Breast epithelium (tissue), 4 donors: ENCODE data around the gene IDS. TPM values are rescaled to one million over a fixed set of nuclear protein-coding genes. Genes with fewer than 3 reads are reported as not detected.
A peak's percentile ranks its signal among the peaks of the same experiment; 100 is the strongest.
"Not testable (repeated sequence)": the region's sequence is repeated elsewhere in the genome, so short reads cannot be mapped to it uniquely, and the experiment has no call there.

Experiments used
- DNase-seq, 2 donors: peaks; one replicate each; pipeline ENCODE4 v3.0.0-alpha.2; 2019; ENCODE audit warnings: low spot score in 2 of 2
- H3K27ac ChIP-seq, 2 donors: fragments of 200-600 bp; sonication (generic) in 1 of 2; one replicate each; pipeline ENCODE4 v1.5.1; 2016 to 2019; ENCODE audit warnings: mild to moderate bottlenecking in 1 of 2
- H3K27me3 ChIP-seq, 2 donors: fragments of 200-600 bp; sonication (generic) in 1 of 2; one replicate each; pipeline versions ENCODE4 v1.5.1 to v1.6.0; 2017 to 2019; ENCODE audit warnings: control low read depth in 1 of 2, mild to moderate bottlenecking in 1 of 2
- H3K36me3 ChIP-seq: fragments of 200-600 bp; one replicate; pipeline ENCODE4 v1.5.1; 2019
- H3K4me1 ChIP-seq, 2 donors: fragments of 200-600 bp; sonication (generic); one replicate each; pipeline ENCODE4 v1.5.1; 2016 to 2019; ENCODE audit warnings: control low read depth in 1 of 2
- H3K4me3 ChIP-seq, 3 donors: fragments of 200-600 bp; sonication (generic); 1 replicate in 2 of 3; 2 replicates in 1 of 3; pipeline ENCODE4 v1.5.1; 2016 to 2019; ENCODE audit warnings: mild to moderate bottlenecking in 3 of 3, moderate library complexity in 2 of 3
- H3K9me3 ChIP-seq, 2 donors: fragments of 200-600 bp; sonication (generic) in 1 of 2; one replicate each; pipeline ENCODE4 v1.5.1; 2016 to 2019; ENCODE audit warnings: control low read depth in 1 of 2
- POLR2A ChIP-seq: fragments of 450-650 bp; IDR thresholded peaks from one replicate; pipeline ENCODE4 v1.6.1; 2016; ENCODE audit warnings: antibody characterized with exemption, mild to moderate bottlenecking, moderate library complexity
- POLR2AphosphoS5 ChIP-seq, 3 donors: sonication (generic); formaldehyde crosslinking; IDR thresholded peaks; one replicate each; pipeline ENCODE4 v1.6.1; 2017; ENCODE audit warnings: antibody characterized with exemption in 3 of 3
- intact Hi-C: fragments of 100-400 bp; cut with DNase I; formaldehyde crosslinking; loops from one replicate; pipeline ENCODE4 v1.15.1; 2023; ENCODE audit warnings: low total_unique reads
- total RNA-seq, 3 donors: library from RNA; depleted of rRNA; stranded (reverse); fragments of >200 nt; gene quantifications; one replicate each; pipeline ENCODE4 v1.1.0, GENCODE V29; 2016
- TF ChIP-seq, protein P1 (sequence below), 3 donors: fragments of 450-650 bp; IDR thresholded peaks; one replicate each; pipeline ENCODE4 v1.5.1; 2016 to 2017; ENCODE audit warnings: antibody characterized with exemption in 3 of 3, mild to moderate bottlenecking in 3 of 3, moderate library complexity in 3 of 3

The IDS gene, protein sequence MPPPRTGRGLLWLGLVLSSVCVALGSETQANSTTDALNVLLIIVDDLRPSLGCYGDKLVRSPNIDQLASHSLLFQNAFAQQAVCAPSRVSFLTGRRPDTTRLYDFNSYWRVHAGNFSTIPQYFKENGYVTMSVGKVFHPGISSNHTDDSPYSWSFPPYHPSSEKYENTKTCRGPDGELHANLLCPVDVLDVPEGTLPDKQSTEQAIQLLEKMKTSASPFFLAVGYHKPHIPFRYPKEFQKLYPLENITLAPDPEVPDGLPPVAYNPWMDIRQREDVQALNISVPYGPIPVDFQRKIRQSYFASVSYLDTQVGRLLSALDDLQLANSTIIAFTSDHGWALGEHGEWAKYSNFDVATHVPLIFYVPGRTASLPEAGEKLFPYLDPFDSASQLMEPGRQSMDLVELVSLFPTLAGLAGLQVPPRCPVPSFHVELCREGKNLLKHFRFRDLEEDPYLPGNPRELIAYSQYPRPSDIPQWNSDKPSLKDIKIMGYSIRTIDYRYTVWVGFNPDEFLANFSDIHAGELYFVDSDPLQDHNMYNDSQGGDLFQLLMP
- 10 to 100 TPM; 61.0 to 72.0 (median 61.8) TPM for total RNA-seq

DNA sequence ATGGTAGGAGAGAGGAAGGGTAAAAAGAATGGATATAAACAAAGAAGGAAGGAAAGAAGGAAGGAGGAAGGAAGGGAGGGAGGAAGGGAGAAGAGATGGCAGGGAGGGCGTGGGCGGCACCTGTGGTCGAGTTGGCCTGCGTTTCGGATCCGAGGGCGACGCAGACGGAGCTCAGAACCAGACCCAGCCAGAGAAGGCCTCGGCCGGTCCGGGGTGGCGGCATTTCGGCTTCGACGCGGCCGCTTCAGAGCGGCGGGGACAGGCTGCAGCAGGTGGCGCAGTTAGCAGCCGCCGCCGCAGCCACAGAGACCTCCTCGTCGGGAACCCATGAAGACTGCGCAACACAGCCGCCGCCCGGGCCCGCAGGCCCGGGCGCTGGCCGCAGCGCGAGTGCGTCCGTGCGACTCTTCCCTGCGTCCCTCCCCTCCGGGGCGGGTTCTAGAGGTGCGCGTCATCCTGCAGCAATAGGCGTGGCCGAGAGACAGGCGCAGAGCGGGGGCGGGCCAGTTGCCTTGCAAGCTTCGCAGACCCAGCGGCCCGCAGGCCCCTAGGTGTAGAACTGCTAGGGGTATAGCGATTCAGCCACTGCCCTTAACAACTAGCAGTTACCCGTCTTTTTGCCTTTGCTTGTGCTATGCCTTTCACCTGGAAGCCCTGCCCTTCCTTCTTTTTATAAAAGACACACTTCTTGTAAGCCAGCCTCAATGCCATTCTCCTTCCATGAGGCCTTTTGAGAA, at the start of gene IDS:
TSS of gene IDS (minus strand) at position 392 of the 737 bp plus-strand sequence. CDS start at position 223, 169 bp downstream.
- peak; percentile 86 to 88 for DNase-seq
- peak within 1 kb of the TSS; percentile 66 to 77 (median 70) for H3K4me3 ChIP-seq
- intact Hi-C loops: no loop called here
- no peaks in the 10 kb centered on the region for H3K36me3 ChIP-seq
- H3K27me3 ChIP-seq: peaks cover 0 to 33% of the 10 kb centered on the region in 2 donors
- H3K9me3 ChIP-seq: no peaks in the 10 kb centered on the region
- TF ChIP-seq POLR2A (peak; percentile 86), POLR2AphosphoS5 (IDR thresholded peaks at IDR 0.05) (peak; percentile 45 to 59 (median 54))
- TF ChIP-seq, protein P1, sequence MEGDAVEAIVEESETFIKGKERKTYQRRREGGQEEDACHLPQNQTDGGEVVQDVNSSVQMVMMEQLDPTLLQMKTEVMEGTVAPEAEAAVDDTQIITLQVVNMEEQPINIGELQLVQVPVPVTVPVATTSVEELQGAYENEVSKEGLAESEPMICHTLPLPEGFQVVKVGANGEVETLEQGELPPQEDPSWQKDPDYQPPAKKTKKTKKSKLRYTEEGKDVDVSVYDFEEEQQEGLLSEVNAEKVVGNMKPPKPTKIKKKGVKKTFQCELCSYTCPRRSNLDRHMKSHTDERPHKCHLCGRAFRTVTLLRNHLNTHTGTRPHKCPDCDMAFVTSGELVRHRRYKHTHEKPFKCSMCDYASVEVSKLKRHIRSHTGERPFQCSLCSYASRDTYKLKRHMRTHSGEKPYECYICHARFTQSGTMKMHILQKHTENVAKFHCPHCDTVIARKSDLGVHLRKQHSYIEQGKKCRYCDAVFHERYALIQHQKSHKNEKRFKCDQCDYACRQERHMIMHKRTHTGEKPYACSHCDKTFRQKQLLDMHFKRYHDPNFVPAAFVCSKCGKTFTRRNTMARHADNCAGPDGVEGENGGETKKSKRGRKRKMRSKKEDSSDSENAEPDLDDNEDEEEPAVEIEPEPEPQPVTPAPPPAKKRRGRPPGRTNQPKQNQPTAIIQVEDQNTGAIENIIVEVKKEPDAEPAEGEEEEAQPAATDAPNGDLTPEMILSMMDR (IDR thresholded peaks at IDR 0.05): no peak
- H3K4me1 ChIP-seq: no peaks in the 10 kb centered on the region
- H3K27ac ChIP-seq: peak within 1 kb of the TSS; percentile 86 to 93

DNA sequence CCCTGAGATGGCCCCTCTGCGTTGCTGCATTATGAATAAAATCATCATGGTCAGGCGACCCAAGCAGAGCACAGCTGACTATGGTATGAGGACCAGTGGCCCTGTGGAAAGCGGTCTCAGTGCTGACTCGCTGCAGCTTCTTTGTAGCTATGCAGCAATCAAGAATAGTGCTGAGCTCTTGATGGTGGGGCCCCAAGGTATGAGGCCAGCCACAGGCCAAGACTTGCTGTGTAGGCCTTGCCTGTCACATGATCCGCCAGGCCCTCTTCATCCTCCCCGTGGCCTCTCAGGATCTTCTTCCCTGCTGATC, 46.8 kb upstream of the IDS start:
- intact Hi-C loops, H3K4me1 ChIP-seq, H3K36me3 ChIP-seq, H3K4me3 ChIP-seq, H3K27me3 ChIP-seq, DNase-seq, H3K27ac ChIP-seq, H3K9me3 ChIP-seq: not testable (repeated sequence)

DNA sequence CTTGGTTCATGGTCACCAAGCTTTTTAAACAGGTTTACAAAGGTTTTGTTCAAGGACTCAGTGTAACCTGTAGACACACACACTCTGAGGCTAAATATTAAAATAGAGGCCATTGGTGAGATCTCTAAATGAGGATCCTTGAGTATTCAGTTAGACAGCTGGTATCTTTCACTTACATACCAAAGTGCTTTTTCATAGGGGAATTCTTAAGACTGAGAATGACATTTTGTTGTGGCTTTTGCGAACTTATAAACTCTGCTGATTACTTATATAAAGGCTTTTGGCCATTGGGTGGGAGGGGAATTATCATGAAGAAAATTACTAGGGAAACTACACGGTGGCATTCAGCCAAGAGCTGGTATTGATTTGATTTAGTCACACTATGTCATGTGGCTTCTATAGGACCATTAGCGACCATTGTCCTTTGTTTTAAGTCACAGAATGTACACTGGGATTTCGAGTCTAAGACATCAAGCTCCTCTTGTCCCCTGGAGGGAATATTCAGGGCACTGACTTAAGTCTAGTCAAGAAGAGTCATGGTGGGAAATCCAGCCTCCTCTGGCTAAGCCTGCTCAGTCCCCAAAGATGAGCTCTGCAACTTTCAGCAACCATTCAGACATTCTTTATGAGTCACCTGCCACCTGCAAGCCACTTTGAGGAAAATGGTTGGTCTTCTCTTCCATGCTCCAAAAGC, 46.3 kb upstream of the IDS start:
- H3K4me1 ChIP-seq, H3K36me3 ChIP-seq, H3K27me3 ChIP-seq, DNase-seq, H3K4me3 ChIP-seq, intact Hi-C loops, H3K9me3 ChIP-seq, H3K27ac ChIP-seq: not testable (repeated sequence)

DNA sequence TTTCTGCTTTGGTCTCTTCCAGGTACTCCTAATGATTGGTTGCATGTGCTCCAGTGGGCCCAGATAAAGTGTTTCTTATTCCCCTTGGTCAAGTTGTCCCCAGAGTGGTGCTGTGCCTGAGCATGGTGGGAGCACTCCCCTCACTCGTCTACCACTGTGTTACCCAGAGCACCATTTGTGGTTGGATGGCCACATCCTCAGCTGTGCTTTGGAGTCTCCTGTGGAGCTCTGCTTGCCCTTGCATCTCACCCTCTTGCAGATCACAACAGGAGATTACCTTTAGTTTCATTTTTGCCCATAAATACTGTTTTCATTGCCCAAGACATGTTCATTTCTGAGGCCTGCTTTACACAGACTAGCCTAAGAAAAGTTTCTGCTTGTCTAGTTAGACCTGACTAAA, 45.3 kb upstream of the IDS start:
- H3K4me3 ChIP-seq, intact Hi-C loops, H3K9me3 ChIP-seq, H3K36me3 ChIP-seq, H3K4me1 ChIP-seq, H3K27ac ChIP-seq, DNase-seq, H3K27me3 ChIP-seq: not testable (repeated sequence)

DNA sequence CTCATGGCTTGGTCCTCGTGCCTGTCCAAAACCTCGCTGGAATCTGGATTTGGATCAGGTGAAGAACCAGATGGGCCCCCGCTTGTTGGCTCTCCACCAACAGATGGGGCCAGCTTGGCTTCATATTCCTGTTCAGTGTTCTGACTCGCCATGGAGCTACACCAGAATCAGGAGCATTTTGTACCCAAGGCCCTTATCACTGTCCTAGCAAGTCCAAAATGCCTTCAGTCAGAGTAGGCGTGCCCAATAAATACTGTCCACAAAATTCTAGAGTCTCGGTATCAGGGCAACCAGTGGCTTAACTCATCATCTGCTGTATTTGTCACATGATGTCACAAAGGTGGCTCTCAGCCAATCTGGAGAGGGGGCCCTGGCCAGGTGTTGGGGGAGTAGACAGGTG, 44.6 kb upstream of the IDS start, which contains the start of gene HSFX3:
TSS of gene HSFX3 (minus strand) at position 224 of the 400 bp plus-strand sequence. CDS start at position 152, 72 bp downstream.
- H3K36me3 ChIP-seq, DNase-seq, intact Hi-C loops, H3K27ac ChIP-seq, H3K9me3 ChIP-seq, H3K4me3 ChIP-seq, H3K4me1 ChIP-seq, H3K27me3 ChIP-seq: not testable (repeated sequence)

DNA sequence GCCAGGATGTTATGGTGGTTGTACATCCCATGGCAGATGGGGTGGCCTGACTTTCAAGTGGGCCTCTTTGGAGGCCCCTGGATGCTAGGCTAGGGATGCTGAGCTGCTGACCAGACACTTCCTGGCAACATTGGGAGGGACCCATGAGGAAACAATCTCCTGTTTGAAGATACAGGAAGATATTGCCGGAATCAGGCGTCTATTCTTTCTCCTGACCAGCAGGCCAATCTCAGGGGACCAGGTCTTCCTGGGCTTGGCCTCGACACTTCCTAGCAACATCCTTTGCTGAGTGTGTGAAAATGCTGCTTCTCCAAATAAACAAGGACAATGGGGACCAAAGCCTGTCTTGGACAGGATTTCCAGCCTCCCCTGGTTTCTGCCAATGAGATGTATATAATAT, 42.7 kb upstream of the IDS start:
- H3K4me3 ChIP-seq, H3K27ac ChIP-seq, H3K9me3 ChIP-seq, DNase-seq, H3K4me1 ChIP-seq, H3K36me3 ChIP-seq, intact Hi-C loops, H3K27me3 ChIP-seq: not testable (repeated sequence)

DNA sequence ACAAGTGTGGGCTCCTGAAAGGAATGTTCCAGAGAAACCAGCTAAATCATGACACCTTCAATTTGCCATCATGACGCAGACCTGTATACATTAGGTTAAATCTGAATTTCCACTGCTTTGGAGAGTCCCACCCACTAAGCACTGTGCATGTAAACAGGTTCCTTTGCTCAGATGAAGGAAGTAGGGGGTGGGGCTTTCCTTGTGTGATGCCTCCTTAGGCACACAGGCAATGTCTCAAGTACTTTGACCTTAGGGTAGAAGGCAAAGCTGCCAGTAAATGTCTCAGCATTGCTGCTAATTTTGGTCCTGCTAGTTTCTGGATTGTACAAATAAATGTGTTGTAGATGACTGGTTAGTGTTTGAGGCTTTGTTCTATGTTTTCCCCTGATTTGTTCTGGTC, 41.9 kb upstream of the IDS start:
- H3K36me3 ChIP-seq, intact Hi-C loops, H3K4me3 ChIP-seq, H3K4me1 ChIP-seq, H3K9me3 ChIP-seq, H3K27ac ChIP-seq, H3K27me3 ChIP-seq, DNase-seq: not testable (repeated sequence)

DNA sequence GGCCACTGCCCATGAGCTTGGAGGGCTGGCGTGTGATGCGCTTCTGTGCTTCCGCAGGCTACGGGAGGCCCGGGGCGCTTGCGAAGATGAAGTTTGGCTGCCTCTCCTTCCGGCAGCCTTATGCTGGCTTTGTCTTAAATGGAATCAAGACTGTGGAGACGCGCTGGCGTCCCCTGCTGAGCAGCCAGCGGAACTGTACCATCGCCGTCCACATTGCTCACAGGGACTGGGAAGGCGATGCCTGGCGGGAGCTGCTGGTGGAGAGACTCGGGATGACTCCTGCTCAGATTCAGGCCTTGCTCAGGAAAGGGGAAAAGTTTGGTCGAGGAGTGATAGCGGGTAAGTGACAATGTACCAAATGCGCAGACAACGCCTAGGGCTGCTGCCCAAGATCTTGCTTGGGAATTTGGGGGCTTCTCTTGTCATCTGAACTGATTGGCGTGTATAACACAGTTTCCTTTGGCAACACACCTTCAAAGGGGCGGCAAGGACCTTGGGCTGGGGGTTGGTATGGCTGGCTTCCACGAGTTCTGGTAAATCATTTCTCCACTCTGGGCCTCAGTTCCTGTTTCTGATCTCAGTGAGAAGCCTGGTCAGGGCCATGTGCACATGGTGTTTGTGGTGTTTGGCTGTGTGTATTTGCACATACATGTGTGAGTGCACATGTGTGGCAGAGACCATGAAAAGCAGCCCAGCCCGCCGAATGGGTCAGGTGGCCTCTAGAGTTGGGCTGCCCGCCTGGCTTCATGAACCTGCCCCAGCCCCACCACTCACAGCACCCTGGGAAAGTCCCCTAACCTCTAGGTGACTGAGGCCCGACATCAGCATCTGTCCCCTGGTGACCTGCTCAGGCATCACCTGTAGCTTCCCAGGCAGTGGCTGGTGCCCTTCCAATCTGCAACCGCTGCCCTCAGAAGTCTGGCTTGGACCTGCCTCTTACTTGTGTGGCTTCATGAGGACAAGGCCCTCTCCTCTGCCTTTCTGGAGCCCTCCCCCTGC, 40.7 kb upstream of the IDS start:
- H3K9me3 ChIP-seq, DNase-seq, H3K36me3 ChIP-seq, H3K4me3 ChIP-seq, H3K4me1 ChIP-seq, intact Hi-C loops, H3K27me3 ChIP-seq: not testable (repeated sequence)
- H3K27ac ChIP-seq: peak overlapping the region in 1 of 2 donors; percentile 20
